Nephron (organoid): ENCODE results near the gene ADK.
A peak's percentile ranks its signal among the peaks of the same experiment; 100 is the strongest.

ENCODE experiments used
- H3K27ac Mint-ChIP-seq, 3 experiments: 2 replicates each; pipeline ENCODE4 v1.8.0; 2020; ENCODE audit warnings: mixed read lengths in 3 of 3, mild to moderate bottlenecking in 2 of 3, moderate library complexity in 1 of 3
- H3K27me3 Mint-ChIP-seq: 2 replicates; pipeline ENCODE4 v1.8.0; 2021; ENCODE audit warnings: low read depth, mild to moderate bottlenecking, moderate library complexity, mixed read lengths
- H3K36me3 Mint-ChIP-seq: 2 replicates; pipeline ENCODE4 v1.8.0; 2020; ENCODE audit warnings: low read depth, mixed read lengths
- H3K4me1 Mint-ChIP-seq: 2 replicates; pipeline ENCODE4 v1.8.0; 2020; ENCODE audit warnings: mixed read lengths
- H3K4me3 Mint-ChIP-seq, 3 experiments: 2 replicates each; pipeline ENCODE4 v1.8.0; 2020; ENCODE audit warnings: mild to moderate bottlenecking in 3 of 3, mixed read lengths in 3 of 3, moderate library complexity in 2 of 3
- H3K9me3 Mint-ChIP-seq: 2 replicates; pipeline ENCODE4 v1.8.0; 2020; ENCODE audit warnings: mixed read lengths
- TF ChIP-seq, protein P1 (sequence below), 3 experiments: fragments of 200-600 bp; sonication (generic); IDR thresholded peaks; one replicate each; pipeline ENCODE4 v1.5.0; 2021; ENCODE audit warnings: antibody characterized with exemption in 3 of 3; ENCODE audit not compliant: unreplicated experiment in 3 of 3

Gene ADK

DNA sequence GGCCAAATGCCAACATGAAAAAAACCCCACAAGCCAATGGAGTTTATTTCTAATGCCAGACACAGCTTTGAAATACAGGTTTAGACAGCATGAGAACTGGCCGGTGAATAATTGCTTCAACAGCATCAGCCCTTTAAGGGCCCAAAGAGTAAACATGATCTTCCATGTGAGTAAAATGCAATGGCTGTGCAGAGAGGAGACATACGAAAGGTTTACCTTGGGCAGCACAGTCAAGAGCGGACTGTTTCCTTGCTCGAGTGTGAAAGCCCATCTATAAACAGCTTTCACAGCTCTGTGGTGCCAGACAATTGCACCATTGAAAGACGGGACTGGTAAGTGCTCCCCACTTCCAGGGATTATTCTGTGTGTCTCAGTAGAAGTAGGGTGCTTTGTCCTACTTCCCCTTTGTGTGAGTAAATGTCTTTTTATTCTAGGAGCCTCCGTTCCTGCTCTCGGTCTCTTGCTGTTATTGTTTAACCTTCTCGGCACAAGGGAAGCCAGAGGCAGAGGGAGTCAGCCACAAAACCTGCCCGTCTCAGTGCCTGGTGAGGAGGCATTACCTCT is 597.5 kb downstream of the ADK start:
- Mint-ChIP-seq H3K36me3 (no peaks in the 10 kb centered on the region), H3K27ac (peak overlapping the region in 1 of 3 experiments; percentile 8), H3K27me3 (peaks cover 9% of the 10 kb centered on the region), H3K9me3 (no peaks in the 10 kb centered on the region), H3K4me3 (no peak overlapping the region), H3K4me1 (peaks cover 3% of the 10 kb centered on the region)
- TF ChIP-seq, protein P1, sequence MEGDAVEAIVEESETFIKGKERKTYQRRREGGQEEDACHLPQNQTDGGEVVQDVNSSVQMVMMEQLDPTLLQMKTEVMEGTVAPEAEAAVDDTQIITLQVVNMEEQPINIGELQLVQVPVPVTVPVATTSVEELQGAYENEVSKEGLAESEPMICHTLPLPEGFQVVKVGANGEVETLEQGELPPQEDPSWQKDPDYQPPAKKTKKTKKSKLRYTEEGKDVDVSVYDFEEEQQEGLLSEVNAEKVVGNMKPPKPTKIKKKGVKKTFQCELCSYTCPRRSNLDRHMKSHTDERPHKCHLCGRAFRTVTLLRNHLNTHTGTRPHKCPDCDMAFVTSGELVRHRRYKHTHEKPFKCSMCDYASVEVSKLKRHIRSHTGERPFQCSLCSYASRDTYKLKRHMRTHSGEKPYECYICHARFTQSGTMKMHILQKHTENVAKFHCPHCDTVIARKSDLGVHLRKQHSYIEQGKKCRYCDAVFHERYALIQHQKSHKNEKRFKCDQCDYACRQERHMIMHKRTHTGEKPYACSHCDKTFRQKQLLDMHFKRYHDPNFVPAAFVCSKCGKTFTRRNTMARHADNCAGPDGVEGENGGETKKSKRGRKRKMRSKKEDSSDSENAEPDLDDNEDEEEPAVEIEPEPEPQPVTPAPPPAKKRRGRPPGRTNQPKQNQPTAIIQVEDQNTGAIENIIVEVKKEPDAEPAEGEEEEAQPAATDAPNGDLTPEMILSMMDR (IDR thresholded peaks at IDR 0.05; ENCODE audit: unreplicated experiment in 3 of 3) = no peak

- Mint-ChIP-seq H3K4me1 (peaks cover 15% of the 10 kb centered on the region), H3K4me3 (no peak overlapping the region), H3K36me3 (no peaks in the 10 kb centered on the region), H3K27me3 (peaks cover 9% of the 10 kb centered on the region), H3K9me3 (no peaks in the 10 kb centered on the region), H3K27ac (no peak overlapping the region)
- TF ChIP-seq, protein P1 (IDR thresholded peaks at IDR 0.05; ENCODE audit: unreplicated experiment in 3 of 3) = no peak
These were observed 599.8 kb downstream of the ADK start for GRCh38 chr10:74750848-74751274.

GRCh38 chr10:74752371-74753040 is 601.5 kb downstream of the ADK start:
- TF ChIP-seq, protein P1 (IDR thresholded peaks at IDR 0.05; ENCODE audit: unreplicated experiment in 3 of 3) = no peak
- Mint-ChIP-seq H3K4me1 (peaks cover 15% of the 10 kb centered on the region), H3K36me3 (no peaks in the 10 kb centered on the region), H3K27ac (peak overlapping the region in 2 of 3 experiments; percentile 83 to 95), H3K4me3 (no peak overlapping the region), H3K27me3 (peaks cover 9% of the 10 kb centered on the region), H3K9me3 (no peaks in the 10 kb centered on the region)

DNA sequence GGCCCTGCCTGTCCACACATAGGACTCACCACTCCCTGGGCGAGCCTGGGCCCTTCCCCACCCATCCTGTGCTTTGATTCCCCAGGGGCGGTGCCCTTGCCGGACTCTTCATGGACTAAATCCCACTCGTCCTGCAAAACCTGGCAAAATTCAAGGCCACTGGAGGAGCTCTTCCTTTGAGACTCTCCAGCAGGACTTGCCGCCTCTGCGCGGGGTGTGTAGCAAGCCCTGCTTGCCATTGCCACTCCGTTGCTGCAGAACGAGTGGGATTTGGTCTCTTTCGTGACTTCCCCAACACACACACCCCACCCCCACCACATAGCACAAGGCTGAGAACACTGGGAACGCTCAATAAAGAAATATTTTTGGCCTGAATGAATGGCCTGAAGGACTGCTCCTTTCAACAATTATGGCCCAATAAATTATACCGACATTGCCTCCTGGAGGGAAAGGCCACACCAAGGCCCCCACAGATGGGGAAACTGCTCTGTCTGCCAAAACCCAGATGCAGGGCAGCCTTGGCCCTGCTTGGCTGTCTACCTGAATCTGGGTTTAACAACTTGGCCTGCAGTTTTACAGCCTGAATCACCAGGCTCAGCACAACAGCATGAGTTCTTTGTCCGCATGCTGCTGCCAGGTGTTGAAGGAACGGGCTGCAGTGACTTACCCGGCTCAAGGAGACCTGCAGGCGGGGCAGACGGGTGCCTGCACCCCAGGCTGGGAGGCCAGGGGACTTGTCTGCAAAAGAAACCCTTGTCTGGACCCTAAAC is 602.6 kb downstream of the ADK start:
- Mint-ChIP-seq H3K4me1 (peaks cover 15% of the 10 kb centered on the region), H3K36me3 (no peaks in the 10 kb centered on the region), H3K27ac (peak overlapping the region; percentile 83 to 95 (median 83)), H3K9me3 (no peaks in the 10 kb centered on the region), H3K27me3 (peaks cover 9% of the 10 kb centered on the region), H3K4me3 (peak overlapping the region in 2 of 3 experiments; percentile 10 to 56)
- TF ChIP-seq, protein P1 (IDR thresholded peaks at IDR 0.05; ENCODE audit: unreplicated experiment in 3 of 3) = no peak

DNA sequence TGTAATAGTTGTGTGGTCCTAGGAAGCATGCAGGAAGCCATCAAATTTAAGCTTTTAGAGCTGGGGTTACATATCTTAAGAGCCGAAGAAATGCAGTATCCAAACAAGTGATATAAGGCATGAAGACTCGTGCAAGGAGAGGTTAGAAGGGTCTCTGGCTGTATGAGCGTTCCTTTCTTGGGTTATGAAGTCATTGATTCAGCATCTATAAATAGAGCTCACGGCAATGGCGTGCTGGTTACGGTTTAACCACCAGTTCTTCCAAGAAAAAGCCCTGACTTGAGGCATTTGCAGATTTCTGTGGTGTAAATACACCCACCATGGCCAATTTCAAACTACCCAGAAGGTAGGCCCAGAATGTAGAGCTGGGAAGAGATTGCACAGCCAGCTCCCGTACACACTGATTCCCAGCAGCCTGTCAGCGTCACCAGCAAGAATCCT is 603.4 kb downstream of the ADK start:
- peaks cover 15% of the 10 kb centered on the region for H3K4me1 Mint-ChIP-seq
- H3K9me3 Mint-ChIP-seq = no peaks in the 10 kb centered on the region
- peak overlapping the region; percentile 83 to 95 (median 83) for H3K27ac Mint-ChIP-seq
- H3K4me3 Mint-ChIP-seq = peak overlapping the region in 2 of 3 experiments; percentile 10 to 56
- peaks cover 9% of the 10 kb centered on the region for H3K27me3 Mint-ChIP-seq
- TF ChIP-seq, protein P1 (IDR thresholded peaks at IDR 0.05; ENCODE audit: unreplicated experiment in 3 of 3) = no peak
- H3K36me3 Mint-ChIP-seq = no peaks in the 10 kb centered on the region
